K562 (cell line): Measurements from ENCODE around the gene PRPSAP1. TPM values are rescaled to one million over a fixed set of nuclear protein-coding genes. Genes with fewer than 3 reads are reported as not detected.
A peak's percentile ranks its signal among the peaks of the same experiment; 100 is the strongest.

ENCODE experiments used
- ATAC-seq: fragments of 200-7000 bp; cut with Tn5 transposase; 3 replicates; pipeline ENCODE4 v1.9.1; 2020; ENCODE audit warnings: moderate library complexity
- BruUV-seq: library from RNA; stranded (reverse); fragments of 400-500 nt; replicated peaks from 2 replicates; lab custom pipeline; 2021; lab: Mats Ljungman, UMichigan
- CTCF ChIA-PET: fragments of 300-600 bp; formaldehyde crosslinking; extraction: SDS; loops from one replicate; lab custom pipeline; 2021; ENCODE audit warnings: low intra/inter-chr PET ratio; lab: Yijun Ruan, JAX
- POLR2A ChIA-PET: fragments of 300-600, 350-650 bp; sonication (Branson Sonifier 250); formaldehyde crosslinking; extraction: SDS; loops from one replicate; lab custom pipeline; 2021; ENCODE audit warnings: antibody characterized with exemption, inconsistent platforms; lab: Yijun Ruan, JAX
- DNase-seq, 4 experiments: peaks; one replicate each; pipeline versions ENCODE4 v3.0.0 to v3.0.0-alpha.2; 2011 to 2018; ENCODE audit warnings: low spot score in 3 of 4, mixed read lengths in 3 of 4; ENCODE audit errors: extremely low read depth in 1 of 4
- FAIRE-seq: peaks from 2 replicates; lab custom pipeline; 2011; peaks lifted over from hg19 to GRCh38; lab: Jason Lieb, UNC
- H2AFZ ChIP-seq: 2 replicates; pipeline ENCODE4 v1.6.0; 2011; ENCODE audit warnings: low read depth, low read length, control low read depth, inconsistent platforms
- H3K27ac ChIP-seq: fragments of 200-600 bp; 3 replicates; pipeline ENCODE4 v1.8.0; 2011; ENCODE audit warnings: low read depth, mild to moderate bottlenecking, control low read depth, inconsistent platforms, low read length, moderate library complexity, mixed read lengths; ENCODE audit errors: extremely low read depth
- H3K27me3 ChIP-seq, 2 experiments: fragments of 300-600 bp in 1 of 2; 2 replicates in 1 of 2; 3 replicates in 1 of 2; pipeline versions ENCODE4 v1.6.0 to v1.8.0; 2011; ENCODE audit warnings: inconsistent platforms in 2 of 2, low read length in 2 of 2, mild to moderate bottlenecking in 1 of 2, mixed read lengths in 1 of 2, moderate library complexity in 1 of 2; ENCODE audit not compliant: control insufficient read depth in 2 of 2, insufficient read depth in 2 of 2
- H3K36me3 ChIP-seq: fragments of 300-600 bp; 3 replicates; pipeline ENCODE4 v1.8.0; 2011; ENCODE audit warnings: mild to moderate bottlenecking, low read length, inconsistent platforms; ENCODE audit not compliant: control insufficient read depth, insufficient read depth
- H3K4me1 ChIP-seq, 2 experiments: fragments of 200-600 bp in 1 of 2; replicated peaks in 1 of 2; 2 replicates in 1 of 2; 3 replicates in 1 of 2; pipeline versions ENCODE4 v1.5.1 to v1.8.0; 2011; ENCODE audit warnings: inconsistent platforms in 2 of 2, low read length in 2 of 2, mild to moderate bottlenecking in 1 of 2, mixed read lengths in 1 of 2, moderate library complexity in 1 of 2; ENCODE audit not compliant: control insufficient read depth in 2 of 2, insufficient read depth in 2 of 2
- H3K4me2 ChIP-seq: 2 replicates; pipeline ENCODE4 v1.6.1; 2011; ENCODE audit warnings: low read length, control low read depth, inconsistent platforms, mixed read lengths; ENCODE audit not compliant: insufficient read depth
- H3K4me3 ChIP-seq: fragments of 200-600 bp; sonication (generic), shearing (Covaris generic); 2 replicates; pipeline ENCODE4 v1.5.1; 2016; ENCODE audit warnings: control low read depth, inconsistent platforms
- H3K79me2 ChIP-seq: fragments of 200-600 bp; 3 replicates; pipeline ENCODE4 v1.8.0; 2011; ENCODE audit warnings: low read length, inconsistent platforms; ENCODE audit not compliant: control insufficient read depth, insufficient read depth
- H3K9ac ChIP-seq, 2 experiments: 2 replicates each; pipeline versions ENCODE4 v1.6.0 to v1.6.1; 2011; ENCODE audit warnings: low read depth in 2 of 2, low read length in 2 of 2, control low read depth in 1 of 2, inconsistent platforms in 1 of 2, mild to moderate bottlenecking in 1 of 2, mixed read lengths in 1 of 2; ENCODE audit not compliant: insufficient read depth in 1 of 2
- H3K9me1 ChIP-seq: one replicate; pipeline ENCODE4 v1.6.0; 2011; ENCODE audit warnings: inconsistent platforms, mild to moderate bottlenecking, low read length, moderate library complexity; ENCODE audit not compliant: control insufficient read depth, insufficient read depth
- H3K9me3 ChIP-seq: replicated peaks from 2 replicates; pipeline ENCODE4 v1.5.1; 2011; ENCODE audit warnings: low read depth, low read length, inconsistent platforms; ENCODE audit not compliant: control insufficient read depth, insufficient read depth
- H4K20me1 ChIP-seq: replicated peaks from 2 replicates; pipeline ENCODE4 v1.6.1; 2011; ENCODE audit warnings: low read length, inconsistent platforms, mixed read lengths; ENCODE audit not compliant: control insufficient read depth, insufficient read depth
- ARID2 ChIP-seq: fragments of 450-650 bp; IDR thresholded peaks from 2 replicates; pipeline ENCODE4 v1.6.1; 2017; ENCODE audit warnings: antibody characterized with exemption, mild to moderate bottlenecking
- ATF1 ChIP-seq, 2 experiments: fragments of 450-650 bp in 1 of 2; IDR thresholded peaks; 2 replicates each; pipeline ENCODE4 v1.6.1; 2016; ENCODE audit warnings: missing compliant biosample characterization in 1 of 2, missing genetic modification characterization in 1 of 2
- CTBP1 ChIP-seq: fragments of 450-650 bp; IDR thresholded peaks from 2 replicates; pipeline ENCODE4 v1.6.1; 2016; ENCODE audit warnings: borderline replicate concordance
- EP400 ChIP-seq: fragments of 450-650 bp; IDR thresholded peaks from 2 replicates; pipeline ENCODE4 v1.6.1; 2017; ENCODE audit warnings: antibody characterized with exemption, mild to moderate bottlenecking, moderate library complexity
- GTF2F1 ChIP-seq: IDR thresholded peaks from 2 replicates; pipeline ENCODE4 v1.6.1; 2011; ENCODE audit warnings: low read depth, low read length, improper control_type of control experiment
- KDM1A ChIP-seq, 2 experiments: fragments of 450-650 bp; IDR thresholded peaks; 2 replicates each; pipeline ENCODE4 v1.6.1; 2016; ENCODE audit warnings: mild to moderate bottlenecking in 2 of 2
- KDM5B ChIP-seq: fragments of 200-600 bp; sonication (generic); IDR thresholded peaks from 2 replicates; pipeline ENCODE4 v1.6.1; 2012; ENCODE audit warnings: low read depth, mild to moderate bottlenecking, moderate library complexity, low read length, control low read depth, inconsistent platforms; ENCODE audit not compliant: insufficient replicate concordance
- MBD2 ChIP-seq: sonication (generic); IDR thresholded peaks from 2 replicates; pipeline ENCODE4 v1.6.1; 2016; ENCODE audit warnings: low read depth, borderline replicate concordance
- MEIS2 ChIP-seq: fragments of 450-650 bp; IDR thresholded peaks from 2 replicates; pipeline ENCODE4 v1.6.1; 2014; ENCODE audit warnings: mild to moderate bottlenecking; ENCODE audit not compliant: partially characterized antibody
- NONO ChIP-seq, 2 experiments: fragments of 200-400 bp in 1 of 2; fragments of 450-650 bp in 1 of 2; formaldehyde crosslinking in 1 of 2; IDR thresholded peaks; 2 replicates each; pipeline ENCODE4 v1.6.1; 2017; ENCODE audit warnings: low read depth in 2 of 2, mild to moderate bottlenecking in 2 of 2, moderate library complexity in 2 of 2, low read length in 1 of 2
- POLR2G ChIP-seq: fragments of 200-400 bp; formaldehyde crosslinking; IDR thresholded peaks from 2 replicates; pipeline ENCODE4 v1.6.1; 2017; ENCODE audit warnings: low read depth, mild to moderate bottlenecking, antibody characterized with exemption, low read length, moderate library complexity
- RBM25 ChIP-seq: fragments of 200-400 bp; formaldehyde crosslinking; IDR thresholded peaks from 2 replicates; pipeline ENCODE4 v1.6.1; 2018; ENCODE audit warnings: low read length, low read depth, moderate library complexity; ENCODE audit not compliant: severe bottlenecking
- TEAD1 ChIP-seq, 2 experiments: fragments of 450-650 bp in 1 of 2; sonication (generic) in 1 of 2; formaldehyde crosslinking; IDR thresholded peaks; 2 replicates each; pipeline versions ENCODE4 v1.4.0 to v1.8.0; 2020 to 2022; ENCODE audit warnings: mild to moderate bottlenecking in 2 of 2, missing genetic modification reagents in 1 of 2
- ZFP1 ChIP-seq: fragments of 450-650 bp; formaldehyde crosslinking; IDR thresholded peaks from 2 replicates; pipeline ENCODE4 v1.4.0; 2020; ENCODE audit warnings: mild to moderate bottlenecking, mixed read lengths
- ZNF584 ChIP-seq: fragments of 200-800 bp; sonication (Bioruptor generic); IDR thresholded peaks from 2 replicates; pipeline ENCODE4 v1.6.1; 2016; ENCODE audit warnings: low read depth, mild to moderate bottlenecking, missing genetic modification characterization, missing compliant biosample characterization
- WGBS: fragments of 100-300 bp; shearing (Covaris generic); methylation state at CpG from one replicate; pipeline ENCODE4 v1.1.6; 2016; ENCODE audit warnings: low coverage, mixed read lengths; ENCODE audit not compliant: insufficient coverage; ENCODE audit errors: missing lambda C conversion rate; 5-methylcytosine and 5-hydroxymethylcytosine counted together
- in situ Hi-C: fragments of 300-500 bp; cut with MboI; formaldehyde crosslinking; loops from 4 replicates; pipeline ENCODE4 v1.15.0; 2018; ENCODE audit warnings: inconsistent platforms, mixed read lengths
- intact Hi-C: fragments of 100-400 bp; cut with micrococcal nuclease; formaldehyde crosslinking; loops from 2 replicates; pipeline ENCODE4 v1.14.2; 2022
- polyA plus RNA-seq, 8 experiments: library from polyadenylated mRNA; depleted of rRNA in 4 of 8; stranded (reverse) in 5 of 8; unstranded in 3 of 8; fragments of >200 nt; fragmentation: Nextera tagmentation in 2 of 8; fragmentation: Illumina TruSeq in 1 of 8; extraction: Ambion mirVana in 2 of 8; extraction: Trizol in 1 of 8; gene quantifications; 2 replicates each; pipeline versions ENCODE4 v1.2.1 to v1.2.3, GENCODE V29; 2011 to 2014; ENCODE audit warnings: inconsistent platforms in 1 of 8, missing spikeins in 1 of 8
- total RNA-seq, 7 experiments: library from RNA; depleted of rRNA in 6 of 7; stranded (reverse); fragments of >200 nt in 6 of 7; fragmentation: Illumina TruSeq in 2 of 7; extraction: Trizol in 2 of 7; gene quantifications; 2 replicates each; pipeline versions ENCODE4 v1.2.1 to v1.2.3, GENCODE V29; 2011 to 2021; ENCODE audit warnings: low replicate concordance in 1 of 7
- TF ChIP-seq, protein P1 (sequence below): sonication (generic); formaldehyde crosslinking; IDR thresholded peaks from 2 replicates; pipeline ENCODE4 v1.8.1; 2023; ENCODE audit warnings: mild to moderate bottlenecking, missing genetic modification reagents
- TF ChIP-seq, protein P2 (sequence below): fragments of 250-450 bp; sonication (Bioruptor Pico); IDR thresholded peaks from 2 replicates; pipeline ENCODE4 v1.8.0; 2021; ENCODE audit warnings: borderline replicate concordance, mild to moderate bottlenecking, moderate library complexity; ENCODE audit not compliant: poor library complexity, severe bottlenecking
- TF ChIP-seq, protein P3 (sequence below): fragments of 450-650 bp; IDR thresholded peaks from 2 replicates; pipeline ENCODE4 v1.6.1; 2017; ENCODE audit warnings: antibody characterized with exemption

The PRPSAP1 gene
- total and polyA plus RNA-seq, 9 of the 15 experiments (the other 6 are each of a cell fraction or from before 2014, with no cell fraction given): 21.9 to 77.1 (median 40.8) TPM

DNA sequence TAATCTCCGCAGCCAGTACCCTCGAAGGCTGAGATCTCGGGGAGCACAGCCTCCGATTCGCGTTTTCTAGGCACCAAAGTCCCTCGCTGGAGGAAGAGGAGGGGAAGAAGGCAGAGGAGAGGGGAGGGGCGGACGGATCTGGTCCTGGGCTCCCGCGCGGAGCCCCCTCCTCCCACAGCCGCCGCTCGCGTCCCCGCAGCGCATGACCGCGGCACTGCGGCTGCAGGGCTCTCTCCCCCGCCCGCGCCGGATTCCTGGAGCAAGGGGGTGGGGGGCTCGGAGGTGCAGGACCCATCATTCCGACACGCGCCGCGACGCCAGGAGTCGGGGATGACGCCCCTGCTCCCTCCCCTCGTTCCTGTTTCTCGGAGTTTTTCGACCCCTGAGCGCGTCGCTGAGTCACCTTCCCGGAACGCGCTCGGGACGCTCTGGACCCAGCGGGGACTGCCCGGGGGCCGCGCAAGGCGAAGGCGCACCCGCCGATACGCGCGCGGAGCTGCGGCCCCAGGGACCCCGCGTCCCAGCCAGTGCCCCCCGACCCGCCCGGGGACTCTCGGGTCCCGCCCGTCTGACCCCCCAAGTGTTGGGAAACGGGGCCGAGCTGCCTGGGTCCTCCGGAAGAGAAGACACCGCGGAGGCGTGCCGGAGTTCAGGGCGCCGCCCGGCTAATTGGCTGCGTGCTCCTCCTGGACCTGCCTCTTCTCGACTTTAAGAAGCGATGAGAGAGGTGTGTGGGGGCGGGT is 29.3 kb upstream of the PRPSAP1 start:
- Histone ChIP-seq H3K4me1 (peaks cover 14 to 68% of the 10 kb centered on the region in 2 experiments), H3K79me2 (peaks cover 37% of the 10 kb centered on the region), H3K27me3 (no peaks in the 10 kb centered on the region), H3K9me1 (no peaks in the 10 kb centered on the region), H3K4me2 (peak overlapping the region; percentile 88), H3K9ac (peak overlapping the region; percentile 84 to 96), H3K36me3 (peaks cover 18% of the 10 kb centered on the region; the same call in 2 of the 3 replicates), H3K9me3 (no peaks in the 10 kb centered on the region), H2AFZ (peak overlapping the region; percentile 94), H3K27ac (peak overlapping the region; percentile 93), H4K20me1 (no peaks in the 10 kb centered on the region), H3K4me3 (peak overlapping the region; percentile 74)
- WGBS: under 1% methylated on average over 44 of the region's 80 CpGs
- no TSS peak for BruUV-seq
- ChIA-PET POLR2A (interaction anchor here (0.6 to 3.0 kb wide), 4 partner anchors 13 to 361 kb away, joined by 3 to 11 read pairs (median 3); no protein-coding TSS in a partner anchor), CTCF (no interaction called here)
- ATAC-seq: peak; percentile 66
- intact Hi-C loops: no loop called here
- DNase-seq: peak; percentile 73 to 86 (median 80)
- in situ Hi-C loops: no loop called here
- FAIRE-seq: no peak
- TF ChIP-seq TEAD1 (CRISPR knock-in tag; IDR thresholded peaks at IDR 0.05): peak in 1 of 2 experiments; percentile 76; a peak in 1 of 4 replicates
- no peak for TF ChIP-seq KDM1A (IDR thresholded peaks at IDR 0.05)
- TF ChIP-seq ZNF584 (CRISPR knock-in tag): no peak
- no peak for TF ChIP-seq ZFP1 (CRISPR knock-in tag)
- TF ChIP-seq, protein P1, sequence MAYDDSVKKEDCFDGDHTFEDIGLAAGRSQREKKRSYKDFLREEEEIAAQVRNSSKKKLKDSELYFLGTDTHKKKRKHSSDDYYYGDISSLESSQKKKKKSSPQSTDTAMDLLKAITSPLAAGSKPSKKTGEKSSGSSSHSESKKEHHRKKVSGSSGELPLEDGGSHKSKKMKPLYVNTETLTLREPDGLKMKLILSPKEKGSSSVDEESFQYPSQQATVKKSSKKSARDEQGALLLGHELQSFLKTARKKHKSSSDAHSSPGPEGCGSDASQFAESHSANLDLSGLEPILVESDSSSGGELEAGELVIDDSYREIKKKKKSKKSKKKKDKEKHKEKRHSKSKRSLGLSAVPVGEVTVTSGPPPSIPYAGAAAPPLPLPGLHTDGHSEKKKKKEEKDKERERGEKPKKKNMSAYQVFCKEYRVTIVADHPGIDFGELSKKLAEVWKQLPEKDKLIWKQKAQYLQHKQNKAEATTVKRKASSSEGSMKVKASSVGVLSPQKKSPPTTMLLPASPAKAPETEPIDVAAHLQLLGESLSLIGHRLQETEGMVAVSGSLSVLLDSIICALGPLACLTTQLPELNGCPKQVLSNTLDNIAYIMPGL (CRISPR knock-in tag): no peak
- no peak for TF ChIP-seq NONO (IDR thresholded peaks at IDR 0.05; ENCODE audit: low read depth in 2 of 2, low read length in 1 of 2)
- peak; percentile 31 for TF ChIP-seq KDM5B
- TF ChIP-seq ATF1 (CRISPR knock-in tag; IDR thresholded peaks at IDR 0.05): no peak
- no peak for TF ChIP-seq ATF1 (tag; IDR thresholded peaks at IDR 0.05)
- TF ChIP-seq, protein P2, sequence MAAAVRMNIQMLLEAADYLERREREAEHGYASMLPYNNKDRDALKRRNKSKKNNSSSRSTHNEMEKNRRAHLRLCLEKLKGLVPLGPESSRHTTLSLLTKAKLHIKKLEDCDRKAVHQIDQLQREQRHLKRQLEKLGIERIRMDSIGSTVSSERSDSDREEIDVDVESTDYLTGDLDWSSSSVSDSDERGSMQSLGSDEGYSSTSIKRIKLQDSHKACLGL (CRISPR knock-in tag): no peak
- TF ChIP-seq ARID2: no peak
- no peak for TF ChIP-seq EP400
- TF ChIP-seq MEIS2: peak; percentile 71
- TF ChIP-seq MBD2: no peak
- TF ChIP-seq POLR2G: peak; percentile 67
- TF ChIP-seq, protein P3, sequence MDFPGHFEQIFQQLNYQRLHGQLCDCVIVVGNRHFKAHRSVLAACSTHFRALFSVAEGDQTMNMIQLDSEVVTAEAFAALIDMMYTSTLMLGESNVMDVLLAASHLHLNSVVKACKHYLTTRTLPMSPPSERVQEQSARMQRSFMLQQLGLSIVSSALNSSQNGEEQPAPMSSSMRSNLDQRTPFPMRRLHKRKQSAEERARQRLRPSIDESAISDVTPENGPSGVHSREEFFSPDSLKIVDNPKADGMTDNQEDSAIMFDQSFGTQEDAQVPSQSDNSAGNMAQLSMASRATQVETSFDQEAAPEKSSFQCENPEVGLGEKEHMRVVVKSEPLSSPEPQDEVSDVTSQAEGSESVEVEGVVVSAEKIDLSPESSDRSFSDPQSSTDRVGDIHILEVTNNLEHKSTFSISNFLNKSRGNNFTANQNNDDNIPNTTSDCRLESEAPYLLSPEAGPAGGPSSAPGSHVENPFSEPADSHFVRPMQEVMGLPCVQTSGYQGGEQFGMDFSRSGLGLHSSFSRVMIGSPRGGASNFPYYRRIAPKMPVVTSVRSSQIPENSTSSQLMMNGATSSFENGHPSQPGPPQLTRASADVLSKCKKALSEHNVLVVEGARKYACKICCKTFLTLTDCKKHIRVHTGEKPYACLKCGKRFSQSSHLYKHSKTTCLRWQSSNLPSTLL: no peak
- TF ChIP-seq CTBP1: peak; percentile 82
- no peak for TF ChIP-seq GTF2F1
- no peak for TF ChIP-seq RBM25
